Skeletal muscle tissue (tissue), 4 donors: Measurements from ENCODE around the gene SPIB. TPM values are rescaled to one million over a fixed set of nuclear protein-coding genes. Genes with fewer than 3 reads are reported as not detected.
"Not testable (repeated sequence)": the region's sequence is repeated elsewhere in the genome, so short reads cannot be mapped to it uniquely, and the experiment has no call there.

Experiments
- H3K27ac ChIP-seq: one replicate; pipeline ENCODE4 v1.7.0; 2013; ENCODE audit warnings: mild to moderate bottlenecking, low read depth, low read length, inconsistent platforms
- H3K27me3 ChIP-seq, 3 donors: one replicate each; pipeline ENCODE4 v1.7.0; 2013; ENCODE audit warnings: low read length in 3 of 3; ENCODE audit not compliant: control insufficient read depth in 3 of 3, insufficient read depth in 3 of 3
- H3K36me3 ChIP-seq, 3 donors: one replicate each; pipeline ENCODE4 v1.7.0; 2013; ENCODE audit warnings: low read length in 3 of 3; ENCODE audit not compliant: control insufficient read depth in 3 of 3, insufficient read depth in 3 of 3
- H3K4me1 ChIP-seq, 3 donors: one replicate each; pipeline ENCODE4 v1.7.0; 2013; ENCODE audit warnings: low read length in 3 of 3, mild to moderate bottlenecking in 3 of 3; ENCODE audit not compliant: control insufficient read depth in 3 of 3, insufficient read depth in 3 of 3
- H3K4me3 ChIP-seq, 3 donors: one replicate each; pipeline ENCODE4 v1.7.0; 2013; ENCODE audit warnings: low read length in 3 of 3
- H3K9ac ChIP-seq, 3 donors: one replicate each; pipeline ENCODE4 v1.7.0; 2013; ENCODE audit warnings: low read length in 3 of 3, mild to moderate bottlenecking in 3 of 3, moderate library complexity in 2 of 3, low read depth in 1 of 3
- H3K9me3 ChIP-seq, 3 donors: one replicate each; pipeline ENCODE4 v1.7.0; 2013; ENCODE audit warnings: low read length in 3 of 3; ENCODE audit not compliant: control insufficient read depth in 3 of 3
- total RNA-seq: library from RNA; depleted of rRNA; stranded (reverse); fragments of >200 nt; gene quantifications from one replicate; pipeline ENCODE4 v1.2.3, GENCODE V29; 2014
- donor health status: Osteomylitis.

Gene SPIB
- total RNA-seq, 1 donor from 2014 or later: under 0.01 TPM

- Histone ChIP-seq H3K27me3 (peaks cover 9 to 17% (median 16%) of the 10 kb centered on the region in 3 donors), H3K9ac (no peak overlapping the region), H3K36me3 (peaks cover 0 to 32% (median 23%) of the 10 kb centered on the region in 3 donors), H3K4me1 (peaks cover 16 to 48% (median 21%) of the 10 kb centered on the region in 3 donors), H3K27ac (no peak overlapping the region), H3K4me3 (no peak overlapping the region), H3K9me3 (no peaks in the 10 kb centered on the region)
Observed at GRCh38 chr19:50462970-50463369, 44.2 kb downstream of the SPIB start.

GRCh38 chr19:50464348-50464747, 45.6 kb downstream of the SPIB start:
- Histone ChIP-seq H3K27ac (peak overlapping the region; percentile 47), H3K4me1 (peaks cover 18 to 53% (median 28%) of the 10 kb centered on the region in 3 donors), H3K36me3 (peaks cover 0 to 26% (median 23%) of the 10 kb centered on the region in 3 donors), H3K4me3 (no peak overlapping the region), H3K27me3 (peaks cover 3 to 13% (median 9%) of the 10 kb centered on the region in 3 donors), H3K9ac (no peak overlapping the region), H3K9me3 (no peaks in the 10 kb centered on the region)

DNA sequence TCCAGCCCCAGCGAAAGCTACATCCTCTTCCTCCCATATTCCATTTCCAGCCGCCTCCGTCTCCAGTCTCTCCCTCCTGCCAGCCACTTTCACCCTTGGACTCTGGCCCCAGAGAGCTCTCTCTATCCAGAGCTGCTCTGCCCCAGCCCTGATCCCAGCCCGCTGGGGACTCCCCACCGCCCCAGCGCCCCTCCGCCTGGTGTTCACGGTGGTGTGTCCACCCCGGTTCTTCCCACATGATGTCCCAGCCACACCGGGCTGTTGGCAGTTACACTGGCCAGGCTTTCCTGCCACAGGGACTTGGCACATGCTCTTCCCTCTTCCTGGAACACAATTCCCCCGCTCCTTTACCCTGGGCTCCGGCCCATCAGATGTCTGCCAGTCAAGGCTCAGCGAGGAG, 46.3 kb downstream of the SPIB start:
- Histone ChIP-seq H3K4me1 (peaks cover 18 to 54% (median 28%) of the 10 kb centered on the region in 3 donors), H3K4me3 (no peak overlapping the region), H3K9ac (peak overlapping the region in 1 of 3 donors; percentile 50), H3K36me3 (peaks cover 0 to 26% (median 23%) of the 10 kb centered on the region in 3 donors), H3K9me3 (no peaks in the 10 kb centered on the region), H3K27ac (peak overlapping the region; percentile 47), H3K27me3 (peaks cover under 1 to 11% (median 7%) of the 10 kb centered on the region in 3 donors)

DNA sequence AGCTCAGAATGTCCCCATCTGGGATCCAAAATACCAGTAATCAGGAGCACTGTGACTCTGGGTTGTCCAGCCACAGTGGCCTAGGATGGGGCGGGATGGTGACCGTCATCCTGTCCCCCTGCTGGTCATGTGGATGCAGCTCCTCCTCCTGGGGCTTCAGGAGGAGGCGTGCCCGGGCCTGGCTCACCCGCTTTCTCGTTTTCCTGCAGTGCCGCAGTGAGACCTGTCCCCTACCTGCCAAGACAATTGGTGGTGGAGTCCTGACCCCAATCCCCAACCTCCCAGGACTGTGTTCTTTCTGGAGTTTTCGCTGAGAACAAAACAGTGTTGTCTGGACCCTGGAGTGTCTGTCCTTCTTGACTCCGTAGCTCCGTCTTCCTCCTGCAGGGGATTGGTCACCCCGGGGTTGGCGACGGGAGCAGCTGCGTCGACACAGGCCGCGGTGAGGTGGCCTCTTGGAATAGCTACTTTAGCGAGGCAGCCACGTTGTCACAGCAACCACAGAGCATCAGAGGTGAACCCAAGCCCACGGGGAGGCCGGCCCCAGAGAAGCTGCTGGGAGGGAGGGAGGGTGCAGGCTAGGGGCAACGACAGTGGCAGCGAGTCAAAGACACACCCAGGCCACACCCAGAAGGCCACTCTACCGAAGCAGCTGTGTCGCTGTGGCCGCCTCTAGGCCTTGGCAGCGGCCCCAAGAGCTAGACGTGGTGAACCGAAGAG, 47.4 kb downstream of the SPIB start:
- peaks cover 0 to 7% (median 0%) of the 10 kb centered on the region in 3 donors for H3K27me3 ChIP-seq
- peaks cover 0 to 23% (median 23%) of the 10 kb centered on the region in 3 donors for H3K36me3 ChIP-seq
- peaks cover 18 to 54% (median 26%) of the 10 kb centered on the region in 3 donors for H3K4me1 ChIP-seq
- peak overlapping the region in 2 of 3 donors; percentile 45 to 62 for H3K9ac ChIP-seq
- peak overlapping the region in 2 of 3 donors; percentile 27 to 41 for H3K4me3 ChIP-seq
- H3K27ac ChIP-seq: peak overlapping the region; percentile 92
- H3K9me3 ChIP-seq: no peaks in the 10 kb centered on the region

GRCh38 chr19:50466706-50467039, 47.9 kb downstream of the SPIB start:
- Histone ChIP-seq H3K9me3 (no peaks in the 10 kb centered on the region), H3K9ac (peak overlapping the region in 2 of 3 donors; percentile 23 to 33), H3K27ac (peak overlapping the region; percentile 92), H3K4me1 (peaks cover 18 to 49% (median 26%) of the 10 kb centered on the region in 3 donors), H3K36me3 (peaks cover 0 to 19% (median 19%) of the 10 kb centered on the region in 3 donors), H3K4me3 (no peak overlapping the region), H3K27me3 (peaks cover 0 to 2% (median 0%) of the 10 kb centered on the region in 3 donors)

DNA sequence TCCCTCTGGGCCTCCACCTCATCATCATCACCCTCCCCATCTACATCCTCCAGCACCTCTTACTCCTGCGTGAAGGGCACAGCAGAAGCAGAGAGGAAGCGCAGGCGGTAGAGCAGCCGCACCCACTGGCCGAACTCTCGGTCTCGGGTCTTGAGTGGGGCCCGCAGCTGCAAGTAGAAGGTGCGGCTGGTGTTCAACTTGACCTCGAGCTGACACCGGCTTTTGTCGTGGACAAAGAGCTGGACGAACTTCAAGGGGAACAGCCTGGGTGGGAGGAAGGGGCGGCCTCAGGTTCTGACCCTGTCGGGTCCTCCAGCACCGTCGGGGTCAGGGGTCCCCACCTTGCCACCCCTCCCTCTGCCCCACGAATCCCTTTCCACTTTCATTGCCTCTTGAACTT, 48.8 kb downstream of the SPIB start:
- Histone ChIP-seq H3K9me3 (no peaks in the 10 kb centered on the region), H3K4me1 (peaks cover 18 to 47% (median 26%) of the 10 kb centered on the region in 3 donors), H3K4me3 (no peak overlapping the region), H3K9ac (no peak overlapping the region), H3K27ac (peak overlapping the region; percentile 92), H3K27me3 (no peaks in the 10 kb centered on the region), H3K36me3 (peaks cover 0 to 16% (median 16%) of the 10 kb centered on the region in 3 donors)

DNA sequence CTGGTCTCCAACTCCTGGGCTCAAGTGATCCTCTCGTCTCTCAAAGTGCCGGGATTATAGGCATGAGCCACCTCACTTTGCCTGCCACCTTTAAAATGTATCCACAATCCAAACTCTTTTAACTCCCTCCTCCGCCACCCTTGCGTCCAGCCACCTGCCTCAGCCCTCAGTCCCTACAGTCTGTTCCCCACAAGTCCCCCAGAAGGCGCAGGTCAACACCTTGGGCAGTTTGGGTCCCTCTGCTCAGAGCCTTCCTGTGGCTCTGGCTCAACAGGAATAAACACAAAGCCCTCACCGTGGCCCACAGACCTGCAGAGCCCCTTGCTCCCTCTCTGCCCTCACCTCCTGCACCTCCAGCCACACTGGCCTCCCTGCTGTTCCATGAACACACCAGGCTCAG, 50.1 kb downstream of the SPIB start:
- Histone ChIP-seq H3K36me3 (peaks cover 0 to 9% (median 8%) of the 10 kb centered on the region in 3 donors), H3K4me1 (peaks cover 18 to 42% (median 26%) of the 10 kb centered on the region in 3 donors), H3K27me3 (no peaks in the 10 kb centered on the region), H3K4me3 (no peak overlapping the region), H3K27ac (peak overlapping the region; percentile 11), H3K9me3 (no peaks in the 10 kb centered on the region), H3K9ac (peak overlapping the region in 2 of 3 donors; percentile 16 to 43)

- H3K4me1 ChIP-seq: peaks cover 17 to 29% (median 21%) of the 10 kb centered on the region in 3 donors
- H3K4me3 ChIP-seq, H3K27ac ChIP-seq, H3K9me3 ChIP-seq, H3K9ac ChIP-seq, H3K36me3 ChIP-seq, H3K27me3 ChIP-seq: not testable (repeated sequence)
Observed at GRCh38 chr19:50473336-50473735, 54.6 kb downstream of the SPIB start.

DNA sequence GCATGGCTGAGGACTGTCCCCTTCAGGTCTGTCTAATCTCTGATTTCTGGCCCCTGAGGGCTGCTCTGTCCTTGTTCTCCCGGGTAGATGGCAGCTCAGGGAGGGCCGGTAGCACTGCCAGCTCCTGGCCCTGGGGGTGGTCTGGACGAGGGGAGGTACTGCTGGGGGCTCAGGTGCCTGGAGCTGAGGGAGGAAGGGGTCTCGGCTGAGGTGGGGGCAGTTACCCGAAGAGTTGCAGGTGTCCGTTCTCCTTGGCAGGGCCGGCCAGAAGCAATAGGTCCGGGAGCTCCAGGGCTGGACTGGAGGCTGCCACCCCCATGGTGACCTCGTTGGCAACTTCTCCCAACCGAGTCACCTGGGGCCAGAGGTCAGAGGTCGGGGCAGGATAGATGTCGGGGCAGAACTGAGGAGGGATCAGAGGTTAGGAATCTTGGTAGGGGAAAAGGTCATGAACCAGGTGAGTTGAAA, 56.4 kb downstream of the SPIB start:
- Histone ChIP-seq H3K9me3 (no peaks in the 10 kb centered on the region), H3K27me3 (no peaks in the 10 kb centered on the region), H3K9ac (no peak overlapping the region), H3K4me1 (peaks cover 15 to 33% (median 17%) of the 10 kb centered on the region in 3 donors), H3K4me3 (no peak overlapping the region), H3K27ac (no peak overlapping the region), H3K36me3 (peaks cover 20 to 21% (median 20%) of the 10 kb centered on the region in 3 donors)

DNA sequence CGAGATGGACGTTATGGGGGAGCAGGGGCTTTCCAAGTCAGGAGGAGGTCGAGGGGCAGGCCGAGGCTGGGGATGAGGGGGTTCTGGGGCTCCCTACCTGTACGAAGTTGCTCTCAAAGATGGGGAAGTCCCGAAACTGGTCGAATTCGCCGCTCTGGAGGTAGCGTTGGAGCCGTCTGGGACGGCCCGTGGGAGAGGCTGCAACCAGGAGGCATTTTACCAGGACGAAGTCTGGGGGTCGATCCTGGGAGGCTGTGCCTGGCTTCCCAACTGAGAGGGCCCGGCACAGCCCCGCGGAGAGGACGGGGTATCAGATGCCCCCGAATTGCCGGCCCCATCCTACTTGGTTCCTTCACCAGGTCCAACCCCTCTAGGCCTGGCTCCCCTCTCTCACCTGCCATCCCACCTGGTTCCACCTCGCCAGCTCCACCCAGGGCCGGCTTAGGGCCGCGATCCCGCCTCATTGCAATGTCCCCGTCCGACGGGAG, 57.0 kb downstream of the SPIB start:
- Histone ChIP-seq H3K4me3 (peak overlapping the region; percentile 92 to 98 (median 97)), H3K36me3 (peaks cover 26% of the 10 kb centered on the region in 3 donors), H3K27ac (peak overlapping the region; percentile 70), H3K9ac (peak overlapping the region in 1 of 3 donors; percentile 96), H3K4me1 (peaks cover 15 to 33% (median 17%) of the 10 kb centered on the region in 3 donors), H3K9me3 (no peaks in the 10 kb centered on the region), H3K27me3 (no peaks in the 10 kb centered on the region)
